GM23248 (cell line): ENCODE data around the gene ADAMTS9.

Experiments used
- EZH2 ChIP-seq: fragments of 200-600 bp; sonication (generic); IDR thresholded peaks from 2 replicates; pipeline ENCODE4 v1.6.1; 2018; ENCODE audit warnings: antibody characterized with exemption, mild to moderate bottlenecking; ENCODE audit not compliant: insufficient read depth, poor library complexity, severe bottlenecking
- EZH2phosphoT487 ChIP-seq: fragments of 200-600 bp; sonication (generic); IDR thresholded peaks from 2 replicates; pipeline ENCODE4 v1.6.1; 2018; ENCODE audit warnings: antibody characterized with exemption, moderate library complexity, mild to moderate bottlenecking, low read depth; ENCODE audit not compliant: insufficient read depth

DNA sequence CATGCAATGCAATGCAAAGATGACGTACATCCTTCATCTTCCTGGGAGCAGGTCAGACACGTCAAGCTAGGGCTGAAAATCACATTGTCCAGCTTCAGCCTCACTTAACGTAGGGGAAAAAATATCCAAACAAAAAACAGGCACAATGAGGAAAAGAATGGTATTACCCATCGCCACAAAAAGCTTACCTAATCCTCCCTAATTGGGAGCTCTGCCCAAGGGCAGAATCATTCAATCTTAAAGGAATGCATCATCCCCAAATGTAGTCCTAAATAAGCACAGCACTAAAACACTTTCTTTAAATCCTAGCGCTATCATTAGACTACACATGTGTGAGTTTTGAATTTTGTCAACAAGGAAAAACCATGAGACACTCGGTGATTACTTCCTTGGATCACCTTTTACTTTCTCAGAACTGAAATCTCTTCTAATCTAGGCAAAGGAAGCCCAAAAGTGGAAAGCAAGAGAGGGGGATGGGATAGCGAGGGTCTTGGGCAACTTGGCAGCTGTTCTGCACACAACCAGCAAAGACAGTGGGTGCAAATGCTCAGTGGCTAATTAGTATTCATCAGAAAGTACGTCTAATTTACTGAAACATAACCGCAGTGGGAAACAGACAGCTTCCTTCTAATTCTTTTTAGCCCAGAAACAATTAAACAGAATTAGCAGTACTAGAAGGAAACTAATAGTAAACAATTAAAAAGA lies 87.4 kb downstream of the ADAMTS9 start:
- TF ChIP-seq EZH2: no peak
- TF ChIP-seq EZH2phosphoT487: no peak
